PC-3 (cell line): Measurements from ENCODE around the gene WWC1.

Experiments
- EZH2 ChIP-seq: fragments of 300-600 bp; sonication (generic); IDR thresholded peaks from one replicate; pipeline ENCODE4 v1.6.1; 2017; ENCODE audit warnings: antibody characterized with exemption, mild to moderate bottlenecking, low read length; ENCODE audit not compliant: unreplicated experiment
- TF ChIP-seq, protein P1 (sequence below): fragments of 300-600 bp; sonication (generic); conservative IDR thresholded peaks from 2 replicates; pipeline ENCODE4 v1.5.1; 2017; ENCODE audit warnings: antibody characterized with exemption, low read depth, mild to moderate bottlenecking, low read length

DNA sequence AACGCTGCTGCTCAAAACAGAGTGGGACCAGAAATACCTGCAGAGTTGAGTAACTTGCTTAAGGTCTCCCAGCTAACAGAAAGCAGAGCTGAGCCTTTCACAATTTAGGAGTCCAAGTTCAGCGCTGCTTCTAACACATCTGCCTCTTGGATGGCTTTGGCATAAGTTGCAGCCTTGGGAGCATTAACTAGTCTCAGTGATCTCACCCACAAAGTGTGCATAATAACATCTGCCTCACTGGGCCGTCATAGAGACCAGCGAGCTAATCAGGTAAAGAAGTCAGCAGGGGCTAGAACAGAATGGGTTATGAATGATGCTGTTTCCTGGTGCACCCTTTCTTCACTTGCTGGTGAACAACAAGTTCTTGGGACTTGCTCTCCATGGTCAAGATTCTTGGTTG lies 36.5 kb downstream of the WWC1 start:
- no peak for TF ChIP-seq EZH2
- TF ChIP-seq, protein P1, sequence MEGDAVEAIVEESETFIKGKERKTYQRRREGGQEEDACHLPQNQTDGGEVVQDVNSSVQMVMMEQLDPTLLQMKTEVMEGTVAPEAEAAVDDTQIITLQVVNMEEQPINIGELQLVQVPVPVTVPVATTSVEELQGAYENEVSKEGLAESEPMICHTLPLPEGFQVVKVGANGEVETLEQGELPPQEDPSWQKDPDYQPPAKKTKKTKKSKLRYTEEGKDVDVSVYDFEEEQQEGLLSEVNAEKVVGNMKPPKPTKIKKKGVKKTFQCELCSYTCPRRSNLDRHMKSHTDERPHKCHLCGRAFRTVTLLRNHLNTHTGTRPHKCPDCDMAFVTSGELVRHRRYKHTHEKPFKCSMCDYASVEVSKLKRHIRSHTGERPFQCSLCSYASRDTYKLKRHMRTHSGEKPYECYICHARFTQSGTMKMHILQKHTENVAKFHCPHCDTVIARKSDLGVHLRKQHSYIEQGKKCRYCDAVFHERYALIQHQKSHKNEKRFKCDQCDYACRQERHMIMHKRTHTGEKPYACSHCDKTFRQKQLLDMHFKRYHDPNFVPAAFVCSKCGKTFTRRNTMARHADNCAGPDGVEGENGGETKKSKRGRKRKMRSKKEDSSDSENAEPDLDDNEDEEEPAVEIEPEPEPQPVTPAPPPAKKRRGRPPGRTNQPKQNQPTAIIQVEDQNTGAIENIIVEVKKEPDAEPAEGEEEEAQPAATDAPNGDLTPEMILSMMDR: no peak
